Heart left ventricle (tissue), 13 donors: ENCODE results near the gene UEVLD.

Source experiments
- CTCF ChIP-seq, 12 donors: fragments of 200-600 bp; sonication (generic) in 4 of 12; IDR thresholded peaks; one replicate each; pipeline versions ENCODE4 v1.5.0 to v1.8.0; 2018 to 2022; ENCODE audit warnings: antibody characterized with exemption in 12 of 12, mild to moderate bottlenecking in 5 of 12
- POLR2A ChIP-seq, 2 donors: fragments of 450-650 bp; IDR thresholded peaks; one replicate each; pipeline ENCODE4 v1.6.1; 2017; ENCODE audit warnings: antibody characterized with exemption in 2 of 2, mild to moderate bottlenecking in 2 of 2, moderate library complexity in 2 of 2
- donor health status: ischemic (EF 13 %, LVEDD 7.1; RV severe dilation, severe dysfunction).
- donor health status: DM: no; HTN: yes; CAD: no.
- donor health status: DM: no; HTN: no; CAD: no.
- donor health status: ischemic (EF 25% LVEDD 6.9; RV normal size, moderate dysfunction).
- donor health status: ischemic (EF 25% LVEDD 5.7; RV mildly dilated, moderate dysfunction).
- donor health status: ischemic (EF 35%, LVEDD 5.7; RV mildly dilated, moderate dysfunction).
- donor health status: nonischemic (EF 11% LVEDD 7.7; RV severe dilation, severe dysfunction).
- donor health status: DM: yes; HTN: yes; CAD: no.
- donor health status: PGD.
- donor health status: ischemic (EF 29% LVEDD 5.4; RV normal size, mild dysfunction).
- donor health status: nonischemic (EF 23%, LVEDD 6.1; RV moderate dilation, normal function).

- TF ChIP-seq CTCF (IDR thresholded peaks at IDR 0.05) (no peak), POLR2A (IDR thresholded peaks at IDR 0.05) (no peak)
Measured at GRCh38 chr11:18526130-18526520, 62.4 kb downstream of the UEVLD start.
